Measurements from ENCODE around the gene CD200R1L.

The CD200R1L gene

DNA sequence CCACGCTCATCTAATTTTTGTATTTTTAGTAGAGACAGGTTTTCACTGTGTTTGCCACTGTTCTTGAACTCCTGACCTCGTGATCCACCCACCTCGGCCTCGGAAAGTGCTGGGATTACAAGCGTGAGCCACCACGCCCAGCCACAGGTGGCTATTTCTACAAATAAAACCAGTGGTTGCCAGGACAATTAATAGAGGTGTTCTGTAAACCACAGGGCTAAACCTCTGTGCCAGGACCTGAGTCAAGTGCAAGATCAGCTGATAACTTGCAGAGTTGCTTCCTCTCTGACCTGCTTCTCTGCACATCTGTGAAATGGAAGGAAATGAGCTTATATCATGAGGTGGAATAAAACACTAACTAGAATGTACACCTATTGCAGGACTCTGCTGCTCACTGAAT is 72.8 kb downstream of the CD200R1L start:
- Mint-ChIP-seq H3K4me3 (no peak overlapping the region), H3K9me3 (no peaks in the 10 kb centered on the region), H3K4me1 (peaks cover 36% of the 10 kb centered on the region), H3K27ac (no peak overlapping the region), H3K27me3 (no peaks in the 10 kb centered on the region), H3K36me3 (ENCODE audit: low read depth) (no peaks in the 10 kb centered on the region)
- DNase-seq (no peak), ATAC-seq (no peak)

- no peak for ATAC-seq
- Mint-ChIP-seq H3K9me3 (no peaks in the 10 kb centered on the region), H3K27me3 (no peaks in the 10 kb centered on the region), H3K27ac (no peak overlapping the region), H3K4me3 (no peak overlapping the region), H3K36me3 (ENCODE audit: low read depth) (no peaks in the 10 kb centered on the region), H3K4me1 (peaks cover 35% of the 10 kb centered on the region)
- no peak for DNase-seq
Observed at GRCh38 chr3:112770951-112771350, 75.7 kb downstream of the CD200R1L start.

DNA sequence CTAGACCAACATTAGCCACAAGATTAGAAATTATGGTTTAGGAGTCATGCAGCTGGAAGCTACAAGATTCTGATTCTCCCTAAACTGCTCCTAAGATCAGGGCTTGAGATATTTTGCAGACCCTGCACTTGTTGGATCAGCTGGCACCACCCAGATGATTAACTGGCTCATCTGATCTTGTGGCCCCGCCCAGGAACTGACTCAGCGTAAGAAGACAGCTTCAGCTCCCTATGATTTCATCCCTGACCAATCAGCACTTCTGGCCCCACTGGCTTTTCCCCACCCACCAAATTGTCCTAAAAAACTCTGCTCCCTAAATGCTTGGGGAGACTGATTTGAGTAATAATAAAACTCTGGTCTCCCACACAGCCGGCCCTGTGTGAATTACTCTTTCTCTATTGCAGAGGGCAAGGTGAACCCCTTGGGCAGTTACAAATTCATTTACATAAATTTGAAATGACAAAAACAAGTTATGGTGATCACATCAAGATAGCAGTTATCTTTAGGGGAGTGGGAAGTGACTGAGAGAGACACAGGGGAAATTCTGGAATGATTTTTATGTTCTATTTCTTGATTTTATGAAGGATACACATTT is 76.5 kb downstream of the CD200R1L start:
- Mint-ChIP-seq H3K36me3 (ENCODE audit: low read depth) (no peaks in the 10 kb centered on the region), H3K9me3 (no peaks in the 10 kb centered on the region), H3K4me1 (peaks cover 30% of the 10 kb centered on the region), H3K27me3 (no peaks in the 10 kb centered on the region), H3K27ac (no peak overlapping the region), H3K4me3 (no peak overlapping the region)
- DNase-seq = peak; percentile 41
- ATAC-seq = peak; percentile 68

GRCh38 chr3:112769286-112769978 is 77.2 kb downstream of the CD200R1L start:
- Mint-ChIP-seq H3K4me3 (no peak overlapping the region), H3K27me3 (no peaks in the 10 kb centered on the region), H3K36me3 (ENCODE audit: low read depth) (no peaks in the 10 kb centered on the region), H3K4me1 (peaks cover 27% of the 10 kb centered on the region), H3K9me3 (no peaks in the 10 kb centered on the region), H3K27ac (no peak overlapping the region)
- no peak for ATAC-seq
- DNase-seq = no peak

- Mint-ChIP-seq H3K4me1 (peaks cover 20% of the 10 kb centered on the region), H3K4me3 (no peak overlapping the region), H3K27me3 (no peaks in the 10 kb centered on the region), H3K36me3 (ENCODE audit: low read depth) (no peaks in the 10 kb centered on the region), H3K9me3 (no peaks in the 10 kb centered on the region), H3K27ac (no peak overlapping the region)
- no peak for ATAC-seq
- no peak for DNase-seq
Observed at GRCh38 chr3:112767777-112768176, 78.9 kb downstream of the CD200R1L start.

DNA sequence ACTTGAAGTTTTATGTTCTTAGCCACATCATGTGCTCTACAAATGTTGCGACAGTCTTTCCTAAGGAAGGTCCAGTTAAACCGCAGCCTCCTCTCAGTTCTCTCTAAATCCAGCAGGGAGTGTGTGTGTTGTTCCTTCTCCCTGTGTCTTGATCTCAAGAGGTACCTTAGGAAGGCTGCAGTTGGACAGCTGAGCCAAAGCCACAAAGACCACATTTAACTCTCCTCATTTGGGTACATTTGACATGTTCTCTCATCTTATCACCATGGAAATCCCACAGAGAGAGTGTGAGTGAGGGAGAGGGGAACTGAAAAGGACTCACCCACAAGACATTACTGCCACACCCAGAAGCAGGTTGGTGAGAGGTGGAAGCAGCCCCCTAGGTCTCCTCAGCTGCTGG is 79.5 kb downstream of the CD200R1L start:
- Mint-ChIP-seq H3K36me3 (ENCODE audit: low read depth) (no peaks in the 10 kb centered on the region), H3K27me3 (no peaks in the 10 kb centered on the region), H3K9me3 (no peaks in the 10 kb centered on the region), H3K27ac (no peak overlapping the region), H3K4me1 (peaks cover 20% of the 10 kb centered on the region), H3K4me3 (no peak overlapping the region)
- no peak for DNase-seq
- no peak for ATAC-seq
